ENCODE data around the gene RPS19BP1.
A peak's percentile ranks its signal among the peaks of the same experiment; 100 is the strongest.

The RPS19BP1 gene

DNA sequence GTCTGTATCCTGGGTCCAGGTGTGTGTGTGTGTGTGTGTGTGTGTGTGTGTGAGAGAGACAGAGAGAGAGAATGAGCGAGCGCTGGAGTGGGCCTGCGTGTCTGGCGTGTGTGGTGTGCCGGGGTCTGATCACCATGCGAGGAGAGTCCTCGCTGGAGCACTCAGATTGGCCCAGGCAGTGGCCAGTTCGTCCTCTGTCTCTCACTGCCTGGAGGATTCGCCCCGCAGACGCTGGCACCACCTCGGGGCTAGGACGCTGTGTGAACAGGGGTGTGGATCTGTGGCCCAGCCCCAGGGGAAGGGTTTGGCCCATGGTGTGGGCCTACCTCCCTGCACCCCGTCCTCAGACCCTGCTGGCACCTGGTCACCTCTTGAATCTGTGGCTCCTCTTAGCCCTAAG, 26.4 kb upstream of the RPS19BP1 start:
- no peak for DNase-seq

DNA sequence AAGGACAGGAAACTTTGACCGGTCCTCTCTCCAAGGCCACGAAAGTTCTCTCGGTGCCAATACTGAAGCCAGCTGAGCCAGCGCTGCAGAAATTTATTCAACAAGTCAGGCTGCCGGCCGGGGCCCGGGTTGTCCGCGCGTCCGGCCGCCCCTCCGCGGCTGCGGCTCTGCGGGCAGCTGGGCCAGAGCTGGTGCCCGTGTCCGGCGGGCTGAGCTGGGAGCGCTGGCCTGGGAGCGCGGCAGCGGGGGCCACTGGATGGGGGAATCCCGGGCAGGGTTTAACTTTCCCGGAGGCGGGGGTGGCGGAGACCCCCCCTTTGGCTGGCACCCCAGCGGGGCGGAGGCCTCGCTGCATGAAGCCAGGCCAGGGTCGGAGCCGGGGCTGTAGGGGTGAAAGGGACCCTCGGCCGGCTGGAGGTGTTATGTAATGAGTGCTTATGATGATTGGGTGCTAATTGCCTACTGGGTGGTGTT, 25.7 kb upstream of the RPS19BP1 start:
- DNase-seq = no peak

DNA sequence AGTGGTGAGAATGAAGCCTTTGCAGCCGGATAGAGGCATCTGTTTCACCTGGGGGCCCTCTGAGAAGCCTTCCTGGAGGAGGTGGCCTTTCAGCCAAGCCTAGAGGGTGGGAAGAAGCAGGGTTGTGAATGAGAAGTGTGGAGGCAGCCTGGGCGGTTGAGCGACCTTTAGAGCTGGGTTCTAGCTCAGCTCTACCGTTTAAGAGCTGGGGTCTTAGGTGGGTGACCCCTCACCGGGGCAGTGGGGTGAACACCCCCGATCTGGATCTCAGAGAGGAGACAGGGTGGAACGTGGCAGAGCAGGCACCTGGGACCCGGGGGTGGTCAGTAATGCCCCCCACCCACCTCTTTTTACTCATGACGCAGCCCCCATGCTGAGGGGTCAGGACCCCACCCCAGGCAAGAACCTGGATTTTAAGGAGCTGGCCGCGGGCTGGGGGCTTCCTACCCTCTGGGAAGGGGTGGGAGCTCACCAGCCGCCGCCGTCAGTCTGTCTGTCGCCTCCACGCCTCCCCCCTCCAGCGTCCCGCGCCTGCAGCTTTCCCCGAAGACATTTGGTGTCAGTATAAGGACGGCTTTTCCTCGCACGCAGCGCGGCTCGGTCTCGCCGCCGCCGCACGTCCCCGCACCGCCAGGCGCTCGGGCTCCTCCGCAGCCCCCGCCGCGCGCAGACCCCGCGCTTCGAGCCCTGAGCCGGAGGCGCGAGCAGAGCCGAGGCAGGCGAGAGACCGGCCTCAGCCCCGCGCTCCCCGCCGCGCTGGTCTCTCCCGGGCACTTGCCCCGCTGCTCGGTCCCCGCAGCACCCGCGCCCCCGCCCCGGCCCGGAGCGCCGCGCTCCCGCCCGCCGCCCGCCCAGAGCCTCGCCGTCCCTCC, 24.7 kb upstream of the RPS19BP1 start:
- DNase-seq = peak in 1 of 2 experiments; percentile 60

DNA sequence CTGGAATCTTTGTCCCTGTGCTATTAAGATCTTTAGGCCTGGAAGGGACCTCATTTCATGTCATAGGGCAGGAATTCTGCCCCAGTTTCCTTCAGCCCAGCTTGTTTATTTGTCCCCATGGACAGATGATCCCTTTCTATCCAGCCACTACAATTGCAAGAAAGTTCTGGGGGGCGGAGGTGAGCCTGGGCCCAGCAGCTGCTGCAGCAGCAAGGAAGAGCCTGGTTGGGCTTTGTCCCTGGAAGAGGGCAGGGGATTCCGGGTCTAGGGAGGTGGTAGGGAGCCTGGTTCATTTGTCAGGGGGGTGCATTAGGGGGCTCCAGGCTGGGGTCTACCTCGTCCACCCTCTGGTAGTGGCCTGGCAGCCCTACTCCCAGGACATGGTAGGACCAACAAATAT, 21.6 kb upstream of the RPS19BP1 start:
- no peak for DNase-seq

DNA sequence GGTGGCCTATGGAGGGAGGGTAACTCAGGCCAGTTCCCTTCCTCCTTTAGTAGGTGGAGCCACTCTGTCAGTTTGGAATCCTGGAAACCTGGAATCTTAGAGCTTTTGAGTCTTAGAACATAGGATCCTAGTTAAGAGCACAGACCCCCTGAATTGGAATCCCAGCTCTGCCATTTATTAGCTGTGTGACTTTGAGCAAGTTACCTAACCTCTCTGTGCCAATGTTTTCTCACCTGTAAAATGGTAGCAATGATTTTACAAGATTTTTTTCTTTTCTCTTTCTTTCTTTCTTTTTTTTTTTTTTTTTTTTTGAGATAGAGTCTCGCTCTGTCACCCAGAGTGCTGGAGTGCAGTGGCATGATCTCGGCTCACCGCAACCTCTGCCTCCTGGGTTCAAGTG, 20.9 kb upstream of the RPS19BP1 start:
- no peak for DNase-seq

DNA sequence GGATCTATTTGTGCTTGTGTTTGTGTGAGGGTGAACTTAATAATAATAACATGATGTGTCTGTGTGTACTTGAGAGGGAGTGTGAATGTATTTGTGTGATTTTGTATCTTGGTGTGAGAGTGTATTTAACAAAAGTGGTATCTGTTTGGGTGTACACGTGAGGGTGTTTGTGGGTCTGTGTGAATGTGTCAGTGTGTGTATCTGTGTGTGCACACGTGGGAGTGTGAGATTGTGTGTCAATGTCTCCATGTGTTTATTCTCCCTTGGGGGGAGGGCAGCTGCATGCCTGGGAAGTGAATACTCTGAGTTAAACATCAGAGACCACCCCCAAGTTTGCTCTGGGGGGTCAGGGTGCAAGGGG, 15.0 kb upstream of the RPS19BP1 start:
- DNase-seq = no peak

DNA sequence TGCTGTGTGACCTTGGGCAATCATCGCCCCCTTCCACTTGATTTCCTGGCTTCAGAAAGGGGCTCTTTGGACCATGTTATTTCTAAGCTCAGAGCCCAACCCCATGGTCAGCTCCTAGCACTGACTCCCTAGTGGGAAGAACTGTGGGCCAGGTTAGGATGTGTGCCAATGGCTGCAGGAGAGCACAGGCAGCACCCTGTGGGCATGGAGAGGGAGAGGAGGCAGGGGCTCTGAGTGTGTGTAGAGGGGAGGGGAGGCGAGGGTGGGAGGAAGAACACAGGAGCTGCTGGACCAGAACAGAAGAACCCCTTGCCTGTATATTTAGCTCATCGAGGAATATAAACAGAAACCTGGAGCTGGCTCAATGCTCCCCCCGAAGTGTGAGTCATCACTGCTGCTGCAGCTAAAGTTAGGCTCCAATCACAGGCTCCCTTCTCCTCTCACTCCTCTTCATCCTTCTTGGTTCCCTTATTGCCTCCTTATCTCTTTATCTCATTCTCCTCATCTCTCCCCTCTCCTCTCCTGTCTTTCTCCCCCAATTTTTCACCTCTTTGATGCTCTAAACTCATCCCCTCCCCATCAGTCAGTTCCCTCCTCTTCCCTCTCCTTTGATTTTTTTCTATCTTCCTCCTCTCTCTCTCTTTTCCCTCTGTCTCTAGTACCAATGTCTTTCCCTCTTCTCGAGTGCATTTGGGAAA, 14.5 kb upstream of the RPS19BP1 start:
- no peak for DNase-seq

DNA sequence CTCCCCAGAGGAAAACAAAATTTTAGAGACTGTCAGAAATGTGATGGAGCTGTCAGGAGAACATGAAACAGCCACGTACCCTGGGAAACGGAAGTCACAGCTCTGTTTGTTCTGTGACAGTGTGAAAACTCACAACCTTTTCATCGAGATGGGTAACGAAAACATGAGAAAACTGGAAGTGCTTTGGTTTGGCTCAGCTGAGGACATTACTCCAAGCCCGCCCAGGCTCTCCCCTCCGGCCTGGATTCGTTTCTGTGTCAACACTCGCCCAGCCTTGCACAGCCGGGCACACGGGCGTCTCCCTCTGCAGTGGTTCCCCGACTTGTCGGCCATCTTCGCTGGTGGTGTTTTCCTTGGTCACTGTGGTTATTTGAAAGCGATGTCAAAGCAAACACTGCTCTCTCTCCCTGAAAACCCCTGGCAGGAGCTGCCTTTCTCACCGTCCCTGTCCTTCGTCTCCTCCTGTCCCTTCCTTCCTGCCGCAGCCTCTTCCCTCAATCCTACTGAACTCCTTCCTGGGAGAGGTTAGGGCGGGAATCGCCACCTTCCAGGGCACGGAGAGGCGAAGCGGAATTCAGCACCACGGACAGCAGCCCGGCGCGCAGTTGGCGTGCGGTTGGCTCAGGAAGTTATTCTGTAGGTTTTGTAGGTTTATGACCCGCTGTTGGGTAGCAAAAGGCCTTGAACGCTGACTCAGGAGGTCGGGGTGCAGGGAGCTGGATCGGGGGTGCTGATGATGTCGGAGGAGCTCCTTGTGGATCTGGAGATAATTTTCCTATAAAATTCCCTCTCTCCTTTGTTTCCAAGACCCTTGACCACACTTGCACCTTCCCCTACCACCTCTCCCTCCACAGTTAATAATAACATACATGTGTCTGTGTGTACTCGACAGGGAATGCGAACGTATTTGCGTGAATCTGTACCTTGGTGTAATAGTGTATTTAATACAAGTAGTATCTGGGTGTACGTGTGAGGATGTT, 13.1 kb upstream of the RPS19BP1 start:
- no peak for DNase-seq

DNA sequence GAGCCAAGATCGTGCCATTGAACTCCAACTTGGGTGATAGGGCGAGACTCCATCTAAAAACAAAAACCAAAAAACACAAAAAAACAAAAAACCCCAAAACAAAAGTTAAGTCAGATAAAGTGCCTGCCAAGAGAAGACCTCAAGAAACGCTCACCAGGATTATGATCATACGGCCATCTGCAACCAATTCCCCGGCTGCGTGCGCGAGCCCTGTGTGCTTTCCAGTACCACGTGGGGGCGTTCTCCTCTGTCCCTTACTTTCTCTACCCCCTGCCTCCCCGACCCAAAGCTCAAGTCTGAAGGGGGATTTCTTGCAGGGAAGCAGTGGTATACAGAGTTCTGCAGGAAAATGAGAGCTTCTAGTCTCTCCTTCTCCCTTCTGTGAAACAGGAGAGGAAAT, 10.5 kb upstream of the RPS19BP1 start:
- DNase-seq = peak; percentile 23 to 66

DNA sequence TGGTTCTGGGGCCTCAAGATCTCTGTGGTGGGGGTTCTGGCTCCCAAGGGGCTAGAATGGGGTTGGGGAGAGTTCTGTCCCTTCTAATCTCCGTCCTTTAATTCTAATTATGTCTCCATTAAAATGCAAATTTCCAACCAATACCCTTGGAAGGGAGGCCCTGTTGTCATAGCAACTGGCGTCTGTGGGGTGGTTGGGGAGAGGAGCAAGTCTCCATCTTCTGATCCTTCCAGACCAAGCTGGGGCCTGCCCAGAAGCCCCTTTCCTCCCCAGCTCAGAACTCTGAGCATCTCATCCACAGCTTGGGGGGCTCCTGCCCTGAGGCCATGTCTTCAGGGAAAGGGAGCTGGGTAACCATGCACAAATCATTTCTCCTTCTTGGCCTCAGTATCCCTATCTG, 5.4 kb upstream of the RPS19BP1 start:
- DNase-seq = peak; percentile 42 to 57

DNA sequence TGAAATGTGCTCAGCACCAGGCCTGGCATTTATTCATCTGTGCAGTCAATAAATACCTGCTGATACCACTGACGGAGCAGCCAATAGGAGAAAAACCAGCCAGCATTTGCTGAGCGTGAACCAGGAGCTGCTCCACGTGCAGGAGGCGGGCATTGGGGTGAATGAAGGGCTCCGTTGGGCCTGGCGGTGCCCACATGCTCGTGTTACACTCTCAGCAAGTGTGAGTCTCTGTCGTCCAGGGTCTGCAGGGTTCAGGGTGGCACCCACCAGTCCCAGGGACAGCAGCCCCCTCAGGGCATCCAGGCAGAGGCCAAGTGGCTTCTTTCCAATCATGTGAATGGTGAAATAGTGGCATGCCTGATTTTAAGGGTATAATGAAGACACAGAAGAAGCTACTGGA, 4.2 kb upstream of the RPS19BP1 start:
- DNase-seq = no peak

DNA sequence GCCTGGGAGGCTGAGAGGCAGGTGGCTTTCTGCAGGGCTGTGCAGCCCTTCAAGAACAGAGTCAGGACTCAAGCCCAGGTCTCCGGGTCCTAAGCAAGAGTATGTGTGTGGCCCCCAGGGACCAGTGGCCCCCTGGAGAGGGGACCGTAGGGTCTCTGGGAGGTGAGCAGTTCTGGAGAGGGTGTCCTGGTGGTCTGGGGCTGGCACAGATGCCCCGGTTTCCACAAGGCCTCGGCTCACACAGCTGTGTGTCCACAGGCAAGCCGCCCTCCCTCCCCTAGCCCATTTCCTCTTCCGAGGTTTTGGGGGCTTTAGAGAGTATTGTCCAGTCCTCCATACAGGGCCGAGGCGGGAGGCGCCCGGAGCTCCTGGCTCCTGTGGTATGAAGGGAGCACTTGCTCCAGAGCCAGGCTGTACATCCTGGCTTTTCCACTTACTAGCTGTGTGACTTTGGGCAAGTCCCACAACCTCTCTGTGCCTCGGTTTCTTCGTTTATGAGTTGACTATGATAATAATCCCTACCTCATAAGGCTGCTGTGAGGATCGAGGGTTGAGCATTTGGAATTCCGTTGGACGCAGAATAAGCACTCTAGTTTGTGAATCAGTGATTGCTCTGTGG, 3.4 kb upstream of the RPS19BP1 start:
- no peak for DNase-seq

DNA sequence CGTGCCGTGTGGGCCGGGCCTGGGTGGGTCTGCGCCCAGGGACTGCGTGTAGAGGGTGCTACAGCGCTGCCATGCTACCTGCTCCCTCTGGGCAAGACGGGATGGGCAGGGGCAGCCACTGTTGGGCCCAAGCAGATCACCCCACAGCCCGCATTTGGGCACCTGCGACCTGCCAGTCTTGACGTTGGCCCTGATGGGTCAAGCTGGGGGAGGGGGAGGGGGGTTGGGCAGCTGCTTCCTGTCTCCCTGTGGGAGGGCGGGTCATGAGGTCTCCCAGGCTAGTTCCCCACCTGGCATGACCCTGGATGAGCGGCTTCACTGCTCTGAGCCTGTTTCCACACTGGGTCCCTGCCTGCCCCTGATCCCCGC, 2.8 kb upstream of the RPS19BP1 start:
- DNase-seq = no peak

DNA sequence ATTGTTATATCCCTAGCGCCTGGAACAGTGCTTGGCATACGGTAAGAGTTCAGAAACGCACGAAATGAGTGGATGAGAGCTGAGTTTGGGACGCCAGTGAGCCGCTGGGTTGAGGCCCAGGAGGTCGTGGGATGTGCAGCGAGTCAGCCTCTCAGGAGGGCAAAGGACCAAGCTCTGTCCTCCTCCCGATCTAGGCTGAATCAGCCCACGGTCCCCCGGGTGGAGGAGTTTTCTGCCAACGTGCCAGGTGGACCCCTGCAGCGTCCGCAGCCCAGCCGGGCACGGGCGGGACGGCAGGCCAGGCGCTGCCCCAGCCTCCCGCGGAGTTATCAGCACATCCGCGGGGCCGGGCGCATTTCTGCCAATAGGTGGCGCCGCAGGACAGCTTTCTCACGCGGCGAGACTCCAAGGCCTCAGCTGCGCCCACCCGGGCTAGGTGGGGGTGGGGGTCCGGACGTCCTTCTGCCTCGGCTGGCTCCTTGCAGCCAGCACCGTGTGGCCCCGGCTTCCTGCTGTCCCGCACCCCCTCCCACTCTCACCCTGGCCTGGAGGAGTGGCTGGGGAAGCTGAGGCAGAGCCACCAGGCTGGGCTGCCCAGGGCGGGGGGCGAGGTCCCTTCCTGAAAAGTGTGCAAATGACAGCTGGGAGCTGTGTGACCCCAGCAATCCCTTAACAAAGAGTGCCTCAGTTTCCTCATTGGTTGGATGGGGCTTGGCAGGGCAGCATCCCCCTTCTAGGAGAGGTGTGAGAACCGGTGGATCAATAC, 2.2 kb upstream of the RPS19BP1 start:
- peak in 1 of 2 experiments; percentile 80 for DNase-seq

DNA sequence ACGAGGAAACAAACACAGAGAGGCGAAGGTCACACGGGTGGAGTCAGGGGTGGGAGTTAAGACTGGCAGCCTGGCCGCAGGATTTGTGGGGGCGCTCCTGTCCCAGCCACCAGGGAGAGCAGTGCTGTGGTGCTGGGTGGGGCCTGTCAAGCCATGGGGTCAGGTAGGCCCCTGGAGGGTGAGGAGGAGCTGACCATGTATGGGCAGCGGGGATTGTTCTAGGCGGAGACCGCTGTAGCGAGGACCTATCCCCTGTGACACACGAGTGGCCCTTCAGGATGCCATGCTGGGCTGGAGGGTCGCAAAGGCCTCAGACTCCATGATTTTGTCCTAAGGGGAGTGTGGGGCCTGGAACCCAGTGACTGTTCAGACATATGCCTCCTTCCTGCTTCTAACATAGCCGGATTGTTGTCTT, 1.6 kb upstream of the RPS19BP1 start:
- no peak for DNase-seq

DNA sequence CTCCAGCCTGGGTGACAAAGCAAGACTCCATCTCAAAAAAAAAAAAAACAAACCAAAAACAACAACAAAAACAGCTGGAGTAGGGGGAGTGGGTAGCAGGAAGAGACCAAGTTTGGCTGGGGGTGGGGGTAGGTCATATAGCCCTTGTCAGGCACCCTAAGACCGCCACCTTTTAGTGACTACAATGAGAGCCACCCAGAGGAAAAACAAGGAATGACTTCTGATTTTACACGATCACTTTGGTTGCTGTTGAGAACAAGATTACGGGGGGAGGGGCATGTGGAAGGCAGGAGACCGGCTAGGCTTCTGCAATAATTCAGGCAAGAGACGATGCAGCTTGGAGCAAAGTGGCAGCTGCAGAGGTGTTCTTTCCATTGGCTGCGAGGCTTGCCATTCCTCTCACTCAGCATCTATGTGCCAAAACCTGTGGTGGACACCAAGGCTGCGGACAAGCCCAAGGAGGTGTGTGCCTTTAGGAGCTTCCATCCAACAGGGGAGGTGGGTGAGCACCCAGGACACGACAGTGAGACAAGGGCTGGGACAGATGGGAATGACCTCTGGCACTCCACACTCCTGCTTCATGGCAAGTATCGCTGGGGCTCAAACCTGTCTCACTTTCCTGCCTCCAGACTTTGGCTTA, 1.7 kb downstream of the RPS19BP1 start:
- DNase-seq = peak; percentile 53 to 68

DNA sequence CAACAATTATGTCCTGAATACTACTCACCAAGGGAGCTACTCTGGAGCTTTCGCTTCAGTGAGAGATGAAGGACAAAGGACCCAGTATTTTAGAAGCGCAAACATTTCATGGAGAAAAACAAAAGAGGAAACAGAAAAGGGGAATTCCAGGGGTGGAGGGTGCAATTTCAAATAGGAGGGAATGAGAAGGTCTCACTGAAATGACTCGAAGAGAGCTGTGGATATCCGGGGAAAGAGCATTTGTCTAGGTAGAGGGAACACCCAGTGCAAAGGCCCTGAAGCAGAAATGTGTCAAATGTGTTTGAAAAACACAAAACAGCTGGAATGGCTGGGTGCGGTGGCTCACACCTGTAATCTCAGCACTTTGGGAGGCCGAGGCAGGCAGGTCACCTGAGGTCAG, 2.4 kb downstream of the RPS19BP1 start:
- no peak for DNase-seq

DNA sequence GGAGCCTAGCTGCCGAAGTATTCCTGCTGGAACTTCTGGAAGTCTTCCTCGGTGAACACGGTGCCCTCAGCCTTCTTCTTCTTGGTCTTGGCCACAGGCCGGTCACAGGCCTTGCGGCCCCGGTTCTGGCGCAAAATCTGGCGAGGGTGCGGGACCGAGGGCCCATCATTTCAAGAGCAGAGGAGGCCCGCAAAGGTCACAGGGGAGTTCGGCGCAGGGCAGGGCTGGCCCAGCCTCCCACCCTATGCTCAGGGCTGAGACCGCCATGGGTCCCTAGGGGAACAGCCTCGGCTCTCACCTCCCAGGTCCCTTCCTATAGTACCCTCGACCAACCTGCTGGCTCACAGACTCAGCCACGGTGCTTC, 3.1 kb downstream of the RPS19BP1 start:
- DNase-seq = no peak

DNA sequence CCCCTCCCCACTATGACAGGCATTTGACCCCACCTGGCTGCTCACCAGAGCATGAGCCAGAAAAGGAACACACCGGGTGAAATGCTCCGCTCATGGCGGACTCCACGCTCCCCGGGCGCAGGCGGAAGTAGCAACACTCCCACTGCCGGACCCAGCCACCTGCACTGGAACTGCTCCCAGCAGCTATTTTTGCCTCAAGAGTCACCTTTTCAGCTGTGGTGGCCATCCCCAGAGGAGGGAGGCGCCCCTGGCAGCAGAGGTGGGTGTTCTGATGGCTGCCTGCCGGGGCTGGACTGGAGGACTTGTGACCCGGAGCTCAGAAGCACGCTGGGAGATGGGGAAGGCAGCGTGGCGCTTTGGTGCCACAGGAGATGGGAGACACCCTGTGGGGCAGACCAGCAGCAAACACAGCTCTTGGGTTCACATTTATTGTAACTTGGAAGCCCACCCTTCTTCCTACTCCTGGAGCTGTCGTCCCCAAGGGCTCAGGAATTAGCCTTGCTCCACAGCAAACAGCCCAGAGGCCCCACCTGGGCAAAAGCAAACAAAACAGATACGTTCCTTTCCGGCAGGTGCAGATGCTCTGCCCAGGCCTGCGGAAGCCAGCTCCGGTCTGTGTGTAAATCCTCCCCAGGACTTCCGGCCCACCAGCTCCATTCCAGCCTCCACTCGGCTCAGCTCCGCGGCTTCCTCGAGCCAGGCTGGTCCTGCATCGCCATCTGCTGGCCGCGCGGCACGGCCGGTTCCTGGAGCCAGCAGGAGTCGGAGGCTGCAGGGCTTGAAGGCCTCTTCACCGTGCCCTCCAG, 3.7 kb downstream of the RPS19BP1 start:
- DNase-seq = peak; percentile 90 to 95

DNA sequence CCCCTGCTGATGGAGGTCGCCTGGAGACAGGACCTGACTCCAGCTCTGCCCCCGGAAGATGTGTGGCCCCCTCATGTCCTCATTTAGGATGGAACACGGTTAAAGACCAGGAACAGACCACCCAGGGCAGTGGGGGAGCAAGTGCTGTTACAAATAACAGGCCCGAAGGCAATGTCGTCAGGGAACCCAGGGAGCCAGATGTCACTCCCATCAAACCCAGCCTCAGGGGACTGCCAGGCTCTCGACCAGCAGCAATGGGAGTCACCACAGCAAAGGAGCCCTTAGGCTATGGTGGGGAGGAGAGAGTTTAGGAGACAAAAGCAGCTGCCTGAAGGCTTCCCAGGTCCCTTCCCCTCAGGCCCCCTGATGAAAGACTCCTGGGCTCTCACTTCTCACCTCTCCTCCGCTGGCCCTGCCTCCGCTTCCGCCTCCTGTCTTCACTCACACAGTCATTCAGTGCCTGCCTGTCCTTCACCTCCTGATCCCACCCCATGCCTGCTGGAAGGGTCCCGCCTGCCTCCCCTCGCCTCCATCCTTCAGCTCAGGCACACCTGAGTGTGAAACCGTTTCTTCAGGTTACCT, 4.4 kb downstream of the RPS19BP1 start:
- DNase-seq = peak in 1 of 2 experiments; percentile 22
